ENCODE results near the gene TRPM5. TPM values are rescaled to one million over a fixed set of nuclear protein-coding genes. Genes with fewer than 3 reads are reported as not detected.

Gene TRPM5
- total and polyA plus RNA-seq, 2 of the 4 experiments (the other 2 are of a cell fraction), result not detected

DNA sequence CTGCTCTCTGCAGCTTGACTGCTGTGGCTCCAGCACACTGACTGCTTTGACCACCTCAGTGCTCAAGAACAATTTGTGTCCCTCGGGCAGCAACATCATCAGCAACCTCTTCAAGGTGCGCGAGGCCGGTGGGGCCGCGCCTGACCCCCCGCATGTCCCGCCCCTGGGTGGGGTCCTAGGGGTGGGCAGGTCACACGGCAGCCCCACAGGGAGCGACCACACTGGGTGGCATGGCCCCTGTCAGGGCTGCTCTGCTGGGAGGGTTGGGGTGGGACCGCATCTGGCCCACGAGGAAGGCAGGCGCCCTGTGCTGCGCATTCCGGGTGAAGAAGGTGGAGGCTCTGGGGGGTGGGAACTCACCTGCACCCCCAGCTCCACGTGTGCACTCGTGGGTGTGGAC is 48.5 kb downstream of the TRPM5 start:
- no peak overlapping the region for H3K56ac ChIP-seq (ENCODE audit: extremely low read depth, insufficient read depth, low read length)
- no peak overlapping the region for H3K14ac ChIP-seq (replicated peaks; ENCODE audit: low read depth, low read length)
- H3K27ac ChIP-seq (ENCODE audit: insufficient read depth, low read length), result no peak overlapping the region
- peaks cover 13 to 27% of the 10 kb centered on the region in 2 experiments for H3K79me1 ChIP-seq (ENCODE audit: low read depth in 1 of 2, low read length in 2 of 2)
- H4K8ac ChIP-seq (ENCODE audit: low read depth in 2 of 2, low read length in 2 of 2), result no peak overlapping the region
- dilution Hi-C loops (cut with HindIII; ENCODE audit: low sequenced_read_pairs, unreplicated experiment) (no loop called here), intact Hi-C loops (cut with micrococcal nuclease) (no loop called here), in situ Hi-C loops (cut with MboI; ENCODE audit: low sequenced_read_pairs) (no loop called here)
- no peaks in the 10 kb centered on the region for H3K9me3 ChIP-seq (ENCODE audit: control insufficient read depth, insufficient read depth, low read length)
- no peak overlapping the region for H3K4me2 ChIP-seq (ENCODE audit: low read depth, low read length)
- BruUV-seq (replicated peaks), result no TSS peak
- no peak overlapping the region for H2BK15ac ChIP-seq (ENCODE audit: low read depth, low read length)
- DNase-seq (no peak), ATAC-seq (ENCODE audit: low read depth) (no peak)
- H3K9me1 ChIP-seq (ENCODE audit: insufficient read depth, low read length), result no peaks in the 10 kb centered on the region
- H2BK120ac ChIP-seq (ENCODE audit: low read depth, low read length), result no peak overlapping the region
- no peak overlapping the region for H3K4ac ChIP-seq (ENCODE audit: low read depth, low read length)
- no peak overlapping the region for H3K4me3 ChIP-seq (ENCODE audit: insufficient read depth, low read depth, low read length)
- no peak overlapping the region for H2AFZ ChIP-seq (replicated peaks; ENCODE audit: low read length, poor library complexity)
- CTCF ChIA-PET, result no interaction called here
- no peak overlapping the region for H2AK9ac ChIP-seq (replicated peaks; ENCODE audit: low read depth, low read length, poor library complexity)
- H3K27me3 ChIP-seq (ENCODE audit: control insufficient read depth, insufficient read depth, low read length), result no peaks in the 10 kb centered on the region
- H4K91ac ChIP-seq (ENCODE audit: insufficient read depth, low read depth, low read length), result no peak overlapping the region
- H2AK5ac ChIP-seq (ENCODE audit: low read depth, low read length), result no peak overlapping the region
- no peak overlapping the region for H3K18ac ChIP-seq (ENCODE audit: low read depth, low read length)
- peaks cover 53% of the 10 kb centered on the region for H3K36me3 ChIP-seq (ENCODE audit: control insufficient read depth, insufficient read depth, low read length)
- POLR2A ChIA-PET (ENCODE audit: unreplicated experiment), result no interaction called here
- H4K5ac ChIP-seq (ENCODE audit: low read depth, low read length), result no peak overlapping the region
- no peak overlapping the region for H3K23ac ChIP-seq (ENCODE audit: low read depth, low read length)
- no peak for TF ChIP-seq CHD1 (IDR thresholded peaks at IDR 0.05; ENCODE audit: low read depth, low read length)
- TF ChIP-seq POLR2A (IDR thresholded peaks at IDR 0.05; ENCODE audit: low read depth, low read length), result no peak
- no peak for TF ChIP-seq SMC3 (IDR thresholded peaks at IDR 0.05; ENCODE audit: low read depth, low read length)
- TF ChIP-seq RCOR1 (IDR thresholded peaks at IDR 0.05; ENCODE audit: insufficient replicate concordance, low read length), result no peak
- TF ChIP-seq, protein P1, sequence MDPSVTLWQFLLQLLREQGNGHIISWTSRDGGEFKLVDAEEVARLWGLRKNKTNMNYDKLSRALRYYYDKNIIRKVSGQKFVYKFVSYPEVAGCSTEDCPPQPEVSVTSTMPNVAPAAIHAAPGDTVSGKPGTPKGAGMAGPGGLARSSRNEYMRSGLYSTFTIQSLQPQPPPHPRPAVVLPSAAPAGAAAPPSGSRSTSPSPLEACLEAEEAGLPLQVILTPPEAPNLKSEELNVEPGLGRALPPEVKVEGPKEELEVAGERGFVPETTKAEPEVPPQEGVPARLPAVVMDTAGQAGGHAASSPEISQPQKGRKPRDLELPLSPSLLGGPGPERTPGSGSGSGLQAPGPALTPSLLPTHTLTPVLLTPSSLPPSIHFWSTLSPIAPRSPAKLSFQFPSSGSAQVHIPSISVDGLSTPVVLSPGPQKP (IDR thresholded peaks at IDR 0.05; ENCODE audit: borderline replicate concordance, low read depth, low read length), result no peak
- TF ChIP-seq RAD21 (IDR thresholded peaks at IDR 0.05; ENCODE audit: low read length), result no peak
- no peak for TF ChIP-seq MAFK (IDR thresholded peaks at IDR 0.05; ENCODE audit: low read depth, low read length)
- no peak for TF ChIP-seq BHLHE40 (IDR thresholded peaks at IDR 0.05; ENCODE audit: low read depth, low read length)
- TF ChIP-seq FOS (IDR thresholded peaks at IDR 0.05; ENCODE audit: low read depth, low read length), result no peak
- TF ChIP-seq, protein P2, sequence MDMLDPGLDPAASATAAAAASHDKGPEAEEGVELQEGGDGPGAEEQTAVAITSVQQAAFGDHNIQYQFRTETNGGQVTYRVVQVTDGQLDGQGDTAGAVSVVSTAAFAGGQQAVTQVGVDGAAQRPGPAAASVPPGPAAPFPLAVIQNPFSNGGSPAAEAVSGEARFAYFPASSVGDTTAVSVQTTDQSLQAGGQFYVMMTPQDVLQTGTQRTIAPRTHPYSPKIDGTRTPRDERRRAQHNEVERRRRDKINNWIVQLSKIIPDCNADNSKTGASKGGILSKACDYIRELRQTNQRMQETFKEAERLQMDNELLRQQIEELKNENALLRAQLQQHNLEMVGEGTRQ (IDR thresholded peaks at IDR 0.05; ENCODE audit: low read depth, low read length), result no peak
- TF ChIP-seq NFE2L2 (IDR thresholded peaks at IDR 0.05; ENCODE audit: low read depth, low read length), result no peak
- no peak for TF ChIP-seq CEBPB (IDR thresholded peaks at IDR 0.05; ENCODE audit: low read depth, low read length)
- no peak for TF ChIP-seq MAZ (IDR thresholded peaks at IDR 0.05; ENCODE audit: borderline replicate concordance, low read depth, low read length)
- H4K20me1 ChIP-seq (ENCODE audit: insufficient read depth, low read length), result peaks cover 15% of the 10 kb centered on the region
- no peak overlapping the region for H2BK20ac ChIP-seq (ENCODE audit: low read depth, low read length)
- H3K4me1 ChIP-seq (ENCODE audit: control insufficient read depth, insufficient read depth, low read length), result peaks cover 10% of the 10 kb centered on the region
- no peak overlapping the region for H3K9ac ChIP-seq (ENCODE audit: low read depth, low read length)
- WGBS, 2 experiments (ENCODE audit: extremely low coverage in 2 of 2, insufficient read length in 1 of 2), result 74% methylated on average over 2 of the region's 17 CpGs; no CpG with 5 or more reads in 1 of the 2 experiments
- H2BK5ac ChIP-seq (ENCODE audit: low read depth, low read length, poor library complexity, severe bottlenecking), result no peak overlapping the region
